SK-N-MC (cell line): ENCODE measurements around the gene SPANXN4.

ENCODE experiments used
- DNase-seq: peaks from one replicate; pipeline ENCODE4 v3.0.0-alpha.2; 2011; ENCODE audit warnings: low read depth, low spot score
- H3K27ac ChIP-seq: fragments of 200-600 bp; sonication (generic); 2 replicates; pipeline ENCODE4 v1.5.1; 2016; ENCODE audit warnings: mixed run types
- H3K36me3 ChIP-seq: fragments of 200-600 bp; sonication (generic); 2 replicates; pipeline ENCODE4 v1.6.1; 2017; ENCODE audit warnings: antibody characterized with exemption, low read length, mixed read lengths; ENCODE audit not compliant: insufficient read depth
- H3K4me3 ChIP-seq: fragments of 200-600 bp; sonication (generic); 2 replicates; pipeline ENCODE4 v1.5.1; 2016
- H3K9ac ChIP-seq: fragments of 200-600 bp; sonication (generic); 2 replicates; pipeline ENCODE4 v1.8.0; 2017; ENCODE audit warnings: mixed run types, mixed read lengths; ENCODE audit not compliant: insufficient read length
- H3K9me3 ChIP-seq: fragments of 200-600 bp; sonication (generic); 2 replicates; pipeline ENCODE4 v1.6.1; 2017; ENCODE audit warnings: low read depth, mild to moderate bottlenecking, antibody characterized with exemption, low read length, moderate library complexity, mixed read lengths
- EZH2 ChIP-seq: fragments of 200-600 bp; sonication (generic); IDR thresholded peaks from one replicate; pipeline ENCODE4 v1.6.1; 2017; ENCODE audit warnings: antibody characterized with exemption
- FOXP2 ChIP-seq: optimal IDR thresholded peaks from 2 replicates; pipeline ENCODE3; 2011; ENCODE audit warnings: mild to moderate bottlenecking, moderate library complexity; ENCODE audit not compliant: insufficient read depth; ENCODE audit errors: extremely low read length, control extremely low read depth
- POLR2AphosphoS5 ChIP-seq: IDR thresholded peaks from 2 replicates; pipeline ENCODE4 v1.6.1; 2012; ENCODE audit warnings: mild to moderate bottlenecking, low read depth, low read length, borderline replicate concordance

SPANXN4 gene

DNA sequence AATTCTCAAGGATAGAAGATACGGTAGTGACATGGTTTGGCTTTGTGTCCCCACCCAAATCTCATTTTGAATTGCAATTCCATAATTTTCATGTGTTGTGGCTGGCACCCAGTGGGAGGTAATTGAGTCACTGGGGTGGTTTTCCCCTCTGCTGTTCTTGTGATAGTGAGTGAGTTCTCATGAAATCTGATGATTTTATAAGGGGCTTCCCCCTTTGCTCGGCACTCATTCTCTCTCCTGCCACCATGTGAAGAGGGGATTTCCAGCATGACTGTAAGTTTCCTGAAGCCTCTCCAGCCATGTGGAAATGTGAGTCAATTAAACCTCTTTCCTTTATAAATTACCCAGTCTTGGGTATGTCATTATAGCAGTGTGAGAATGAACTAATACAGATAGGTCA lies 8.5 kb upstream of the SPANXN4 start:
- TF ChIP-seq FOXP2 (no peak), POLR2AphosphoS5 (no peak), EZH2 (no peak)
- H3K9me3 ChIP-seq: no peaks in the 10 kb centered on the region
- H3K36me3 ChIP-seq: no peaks in the 10 kb centered on the region
- no peak overlapping the region for H3K4me3 ChIP-seq
- H3K27ac ChIP-seq: no peak overlapping the region
- no peak for DNase-seq
- no peak overlapping the region for H3K9ac ChIP-seq

DNA sequence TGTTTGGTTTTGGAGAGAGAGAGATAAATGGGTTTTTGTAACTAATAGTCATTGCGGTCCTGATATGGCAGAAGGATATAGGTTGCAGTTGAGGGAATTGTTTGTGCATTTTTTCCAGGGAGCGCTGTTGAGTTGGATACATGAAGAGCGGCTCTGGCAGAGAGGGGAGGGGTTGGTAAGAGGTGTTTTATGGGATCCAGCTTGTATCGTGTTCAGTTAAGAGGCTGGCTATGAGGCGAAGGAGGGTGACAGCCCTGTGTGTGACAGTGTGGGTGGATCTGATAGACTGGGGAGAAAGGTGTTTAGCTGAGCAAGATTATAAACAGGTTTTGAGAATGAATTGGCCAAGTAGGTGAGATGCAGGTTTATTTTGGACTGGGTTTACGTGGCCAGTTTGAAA lies 1.5 kb downstream of the SPANXN4 start:
- no peak overlapping the region for H3K4me3 ChIP-seq
- H3K9me3 ChIP-seq: no peaks in the 10 kb centered on the region
- TF ChIP-seq POLR2AphosphoS5: no peak
- TF ChIP-seq EZH2: no peak
- TF ChIP-seq FOXP2: no peak
- no peak overlapping the region for H3K27ac ChIP-seq
- no peak overlapping the region for H3K9ac ChIP-seq
- no peak for DNase-seq
- no peaks in the 10 kb centered on the region for H3K36me3 ChIP-seq

DNA sequence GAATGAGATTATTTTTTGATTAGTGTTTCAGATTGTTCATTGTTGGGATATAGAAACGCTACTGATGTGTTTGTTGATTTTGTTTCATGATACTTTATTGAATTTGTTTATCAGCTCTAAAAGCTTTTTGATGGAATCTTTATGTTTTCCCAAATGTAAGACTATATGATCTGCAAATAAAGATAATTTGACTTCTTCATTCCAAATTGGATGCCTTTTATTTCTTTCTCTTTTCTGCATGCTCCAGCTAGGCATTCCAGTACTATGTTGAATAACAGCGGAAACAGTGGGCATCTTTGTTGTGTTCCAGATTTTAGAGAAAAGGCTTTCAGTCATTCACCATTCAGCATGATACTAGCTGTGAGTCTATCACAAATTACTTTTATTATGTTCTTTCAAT lies 21.8 kb downstream of the SPANXN4 start:
- Histone ChIP-seq H3K36me3 (no peaks in the 10 kb centered on the region), H3K4me3 (no peak overlapping the region), H3K9me3 (no peaks in the 10 kb centered on the region), H3K9ac (no peak overlapping the region), H3K27ac (no peak overlapping the region)
- no peak for DNase-seq
- TF ChIP-seq FOXP2: no peak
- no peak for TF ChIP-seq POLR2AphosphoS5
- TF ChIP-seq EZH2: no peak

GRCh38 chrX:143058120-143058519 lies 32.4 kb downstream of the SPANXN4 start:
- H3K9ac ChIP-seq: no peak overlapping the region
- TF ChIP-seq POLR2AphosphoS5 (no peak), FOXP2 (no peak), EZH2 (no peak)
- H3K4me3 ChIP-seq: no peak overlapping the region
- H3K9me3 ChIP-seq: no peaks in the 10 kb centered on the region
- H3K36me3 ChIP-seq: no peaks in the 10 kb centered on the region
- DNase-seq: no peak
- H3K27ac ChIP-seq: no peak overlapping the region

- Histone ChIP-seq H3K9ac (no peak overlapping the region), H3K36me3 (no peaks in the 10 kb centered on the region), H3K27ac (no peak overlapping the region), H3K9me3 (no peaks in the 10 kb centered on the region), H3K4me3 (no peak overlapping the region)
- TF ChIP-seq FOXP2 (no peak), POLR2AphosphoS5 (no peak), EZH2 (no peak)
- DNase-seq: no peak
Observed at GRCh38 chrX:143081231-143081630, 55.5 kb downstream of the SPANXN4 start.

DNA sequence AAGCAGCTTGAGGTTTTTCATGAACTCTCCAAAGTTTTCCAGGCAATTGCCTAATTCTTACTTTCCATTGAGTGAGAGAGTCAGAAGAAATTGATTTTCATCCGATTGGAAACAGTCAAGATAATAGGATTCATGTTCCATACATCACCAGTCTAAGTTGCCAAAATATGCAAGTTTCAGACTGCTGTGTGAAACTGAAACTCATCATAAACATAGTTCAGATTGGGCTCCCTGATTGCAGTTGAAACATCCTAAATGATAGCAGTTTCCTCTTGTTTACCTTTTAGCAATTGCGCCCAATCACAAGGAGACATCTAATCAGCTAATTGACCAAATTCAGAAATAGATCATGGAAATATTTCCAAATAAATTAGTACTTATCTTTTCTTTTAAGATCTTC lies 56.8 kb downstream of the SPANXN4 start:
- Histone ChIP-seq H3K36me3 (no peaks in the 10 kb centered on the region), H3K9me3 (no peaks in the 10 kb centered on the region), H3K4me3 (no peak overlapping the region), H3K9ac (no peak overlapping the region), H3K27ac (no peak overlapping the region)
- TF ChIP-seq POLR2AphosphoS5 (no peak), FOXP2 (no peak)
- DNase-seq: no peak
